Lung (tissue), 12 donors: ENCODE measurements around the gene C5. TPM values are rescaled to one million over a fixed set of nuclear protein-coding genes. Genes with fewer than 3 reads are reported as not detected.

Experiments
- ATAC-seq: fragments of 200-7000 bp; cut with Tn5 transposase; one replicate; pipeline ENCODE4 v1.9.1; 2020; ENCODE audit warnings: moderate number of reproducible peaks; ENCODE audit not compliant: insufficient read depth, low FRiP score
- DNase-seq, 3 donors: peaks; one replicate each; pipeline ENCODE4 v3.0.0-alpha.2; 2013 to 2017
- H3K27ac ChIP-seq, 2 donors: one replicate each; pipeline ENCODE4 v1.5.1; 2013; ENCODE audit warnings: mild to moderate bottlenecking in 2 of 2, moderate library complexity in 2 of 2, control low read depth in 1 of 2, inconsistent platforms in 1 of 2, low read depth in 1 of 2, low read length in 1 of 2
- H3K27me3 ChIP-seq, 3 donors: one replicate each; pipeline ENCODE4 v1.5.1; 2013; ENCODE audit warnings: low read length in 2 of 3; ENCODE audit not compliant: control insufficient read depth in 3 of 3, insufficient read depth in 3 of 3
- H3K36me3 ChIP-seq, 4 donors: one replicate each; pipeline ENCODE4 v1.5.1; 2013; ENCODE audit warnings: low read length in 4 of 4, mild to moderate bottlenecking in 1 of 4, moderate library complexity in 1 of 4; ENCODE audit not compliant: control insufficient read depth in 4 of 4, insufficient read depth in 4 of 4
- H3K4me1 ChIP-seq, 5 donors: one replicate each; pipeline ENCODE4 v1.5.1; 2013; ENCODE audit warnings: low read length in 5 of 5, mild to moderate bottlenecking in 2 of 5, moderate library complexity in 1 of 5; ENCODE audit not compliant: control insufficient read depth in 5 of 5, insufficient read depth in 5 of 5
- H3K4me3 ChIP-seq: one replicate; pipeline ENCODE4 v1.5.1; 2013; ENCODE audit warnings: mild to moderate bottlenecking, control low read depth, moderate library complexity
- H3K9ac ChIP-seq, 2 donors: one replicate each; pipeline ENCODE4 v1.5.1; 2013; ENCODE audit warnings: low read length in 2 of 2, control low read depth in 1 of 2; ENCODE audit not compliant: insufficient read depth in 1 of 2
- H3K9me3 ChIP-seq, 4 donors: one replicate each; pipeline ENCODE4 v1.5.1; 2013; ENCODE audit warnings: low read length in 3 of 4, mild to moderate bottlenecking in 1 of 4, moderate library complexity in 1 of 4; ENCODE audit not compliant: control insufficient read depth in 4 of 4, insufficient read depth in 3 of 4
- WGBS, 2 donors: extraction: QIAGEN DNeasy Blood & Tissue Kit; methylation state at CpG; one replicate each; pipeline ENCODE4 v1.1.7; 2013; 5-methylcytosine and 5-hydroxymethylcytosine counted together
- polyA plus RNA-seq, 2 donors: library from polyadenylated mRNA; stranded (reverse); fragments of 200-250 nt; gene quantifications; one replicate each; pipeline ENCODE4 v1.2.1, GENCODE V29; 2013
- total RNA-seq, 2 donors: library from RNA; depleted of rRNA in 1 of 2; stranded (reverse); fragments of >200 nt in 1 of 2; gene quantifications; one replicate each; pipeline ENCODE4 v1.2.1, GENCODE V29; 2014 to 2021
- TF ChIP-seq, protein P1 (sequence below): IDR thresholded peaks from 2 replicates; pipeline ENCODE4 v1.5.1; 2012; ENCODE audit warnings: mild to moderate bottlenecking; ENCODE audit errors: control extremely low read depth, extremely low read depth
- donor health status: control.
- donor health status: control.
- donor health status: Bipolar disorder and iron deficiency.
- donor health status: healthy.
- donor health status: DM: yes; HTN: yes; CAD: no.

C5 gene
- total and polyA plus RNA-seq, 4 donors = 9.5 to 53.2 (median 13.1) TPM

DNA sequence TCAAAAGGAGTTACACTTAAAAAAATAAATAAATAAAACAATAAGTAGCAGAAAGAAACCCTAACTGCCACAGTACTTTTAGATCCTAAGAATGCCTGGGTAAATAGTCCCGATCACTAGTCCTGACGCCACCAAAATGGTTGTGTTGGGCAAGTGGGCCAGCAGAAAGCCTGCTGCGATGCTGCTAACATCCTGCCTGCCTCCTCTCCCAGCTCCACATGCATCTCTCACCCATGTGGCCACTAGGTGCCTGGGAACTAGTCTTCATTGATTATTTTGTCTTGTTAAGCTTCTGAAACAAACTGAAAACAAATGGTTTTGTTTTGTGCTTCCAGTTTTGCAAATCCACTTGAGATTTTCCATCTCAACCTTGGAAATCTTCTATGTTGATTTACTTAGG lies 69.1 kb downstream of the C5 start:
- Histone ChIP-seq H3K9ac (no peak overlapping the region), H3K4me3 (no peak overlapping the region), H3K27ac (no peak overlapping the region), H3K9me3 (no peaks in the 10 kb centered on the region), H3K36me3 (peaks cover 0 to 3% (median 1%) of the 10 kb centered on the region in 4 donors), H3K27me3 (no peaks in the 10 kb centered on the region), H3K4me1 (peaks cover 0 to 17% (median 0%) of the 10 kb centered on the region in 5 donors)
- TF ChIP-seq, protein P1, sequence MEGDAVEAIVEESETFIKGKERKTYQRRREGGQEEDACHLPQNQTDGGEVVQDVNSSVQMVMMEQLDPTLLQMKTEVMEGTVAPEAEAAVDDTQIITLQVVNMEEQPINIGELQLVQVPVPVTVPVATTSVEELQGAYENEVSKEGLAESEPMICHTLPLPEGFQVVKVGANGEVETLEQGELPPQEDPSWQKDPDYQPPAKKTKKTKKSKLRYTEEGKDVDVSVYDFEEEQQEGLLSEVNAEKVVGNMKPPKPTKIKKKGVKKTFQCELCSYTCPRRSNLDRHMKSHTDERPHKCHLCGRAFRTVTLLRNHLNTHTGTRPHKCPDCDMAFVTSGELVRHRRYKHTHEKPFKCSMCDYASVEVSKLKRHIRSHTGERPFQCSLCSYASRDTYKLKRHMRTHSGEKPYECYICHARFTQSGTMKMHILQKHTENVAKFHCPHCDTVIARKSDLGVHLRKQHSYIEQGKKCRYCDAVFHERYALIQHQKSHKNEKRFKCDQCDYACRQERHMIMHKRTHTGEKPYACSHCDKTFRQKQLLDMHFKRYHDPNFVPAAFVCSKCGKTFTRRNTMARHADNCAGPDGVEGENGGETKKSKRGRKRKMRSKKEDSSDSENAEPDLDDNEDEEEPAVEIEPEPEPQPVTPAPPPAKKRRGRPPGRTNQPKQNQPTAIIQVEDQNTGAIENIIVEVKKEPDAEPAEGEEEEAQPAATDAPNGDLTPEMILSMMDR = no peak
- ATAC-seq (no peak), DNase-seq (no peak)
- 94 to 98% methylated on average over 3 of the region's 3 CpGs for WGBS, 2 donors

DNA sequence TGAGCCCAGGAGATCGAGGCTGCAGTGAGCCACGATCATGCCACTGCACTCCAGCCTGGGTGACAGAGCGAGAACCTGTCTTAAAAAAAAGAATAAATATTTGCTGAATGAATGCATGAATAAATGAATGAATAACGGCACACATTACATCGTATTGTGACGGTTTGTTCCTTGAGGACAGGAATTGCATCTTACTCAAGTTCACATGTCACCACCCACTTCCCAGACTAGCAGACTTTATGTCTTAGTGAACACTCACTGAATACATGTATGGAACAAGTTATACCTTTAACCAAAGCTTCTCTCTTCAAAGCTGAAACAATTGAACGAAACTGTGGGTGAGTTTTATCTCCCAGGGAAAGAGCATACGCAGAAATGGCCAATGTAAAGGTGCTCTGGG lies 70.3 kb downstream of the C5 start:
- Histone ChIP-seq H3K9ac (no peak overlapping the region), H3K4me1 (peaks cover 0 to 12% (median 0%) of the 10 kb centered on the region in 5 donors), H3K4me3 (no peak overlapping the region), H3K9me3 (no peaks in the 10 kb centered on the region), H3K36me3 (peaks cover 0 to 3% (median 1%) of the 10 kb centered on the region in 4 donors), H3K27me3 (no peaks in the 10 kb centered on the region), H3K27ac (no peak overlapping the region)
- ATAC-seq = no peak
- WGBS, 2 donors = 90 to 92% methylated on average over 8 of the region's 8 CpGs
- TF ChIP-seq, protein P1 = no peak
- DNase-seq = no peak

DNA sequence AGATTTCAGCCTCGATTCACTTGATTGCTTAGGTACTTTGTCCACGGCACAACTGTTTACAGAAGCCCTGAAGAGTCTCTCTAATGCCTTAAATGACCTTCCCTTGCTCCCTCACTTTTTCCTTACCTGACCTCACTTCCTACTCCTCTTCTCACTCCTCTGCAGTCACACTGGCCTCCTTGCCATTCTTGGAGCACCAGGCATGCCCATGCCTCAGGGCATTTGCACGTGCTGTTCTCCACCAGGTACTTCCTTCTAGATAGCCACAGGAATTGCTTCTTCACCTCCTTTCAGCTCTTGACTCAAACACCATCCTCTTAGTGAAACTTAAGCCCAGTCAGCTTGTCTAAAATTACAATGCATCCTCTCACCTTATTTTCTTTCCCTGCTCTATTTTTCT lies 71.1 kb downstream of the C5 start:
- ATAC-seq = no peak
- TF ChIP-seq, protein P1 = no peak
- Histone ChIP-seq H3K27ac (no peak overlapping the region), H3K9me3 (no peaks in the 10 kb centered on the region), H3K9ac (no peak overlapping the region), H3K27me3 (no peaks in the 10 kb centered on the region), H3K4me3 (no peak overlapping the region), H3K4me1 (peaks cover 0 to 12% (median 0%) of the 10 kb centered on the region in 5 donors), H3K36me3 (peaks cover 0 to 3% (median 2%) of the 10 kb centered on the region in 4 donors)
- WGBS, 2 donors = 73 to 87% methylated on average over 3 of the region's 3 CpGs
- no peak for DNase-seq

DNA sequence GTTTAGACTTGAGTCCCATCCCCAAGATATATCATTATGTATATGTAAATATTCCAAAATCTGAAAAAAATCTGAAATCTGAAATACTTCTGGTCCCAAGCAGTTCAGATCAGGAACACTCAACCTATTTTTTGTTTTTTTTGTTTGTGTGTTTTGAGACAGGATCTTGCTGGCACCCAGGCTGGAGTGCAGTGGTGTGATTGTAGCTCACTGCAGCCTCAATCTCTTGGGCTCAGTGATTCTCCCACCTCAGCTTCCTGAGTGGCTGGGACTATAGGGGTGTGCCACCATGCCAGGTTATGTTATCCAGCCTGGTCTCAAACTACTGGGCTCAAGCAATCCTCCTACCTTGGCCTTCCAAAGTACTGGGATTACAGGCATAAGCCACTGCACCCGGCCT lies 72.8 kb downstream of the C5 start:
- peaks cover 0 to 1% (median 0%) of the 10 kb centered on the region in 5 donors for H3K4me1 ChIP-seq
- no peak overlapping the region for H3K27ac ChIP-seq
- ATAC-seq (no peak), DNase-seq (no peak)
- H3K4me3 ChIP-seq = no peak overlapping the region
- H3K27me3 ChIP-seq = no peaks in the 10 kb centered on the region
- TF ChIP-seq, protein P1 = no peak
- WGBS, 2 donors = 0 to 61% methylated on average over 1 of the region's 1 CpG
- no peak overlapping the region for H3K9ac ChIP-seq
- no peaks in the 10 kb centered on the region for H3K9me3 ChIP-seq
- H3K36me3 ChIP-seq = peaks cover 0 to 3% (median 2%) of the 10 kb centered on the region in 4 donors
